ENCODE measurements around the gene DUSP18.
A peak's percentile ranks its signal among the peaks of the same experiment; 100 is the strongest.
"Not testable (repeated sequence)": the region's sequence is repeated elsewhere in the genome, so short reads cannot be mapped to it uniquely, and the experiment has no call there.

DUSP18 gene

DNA sequence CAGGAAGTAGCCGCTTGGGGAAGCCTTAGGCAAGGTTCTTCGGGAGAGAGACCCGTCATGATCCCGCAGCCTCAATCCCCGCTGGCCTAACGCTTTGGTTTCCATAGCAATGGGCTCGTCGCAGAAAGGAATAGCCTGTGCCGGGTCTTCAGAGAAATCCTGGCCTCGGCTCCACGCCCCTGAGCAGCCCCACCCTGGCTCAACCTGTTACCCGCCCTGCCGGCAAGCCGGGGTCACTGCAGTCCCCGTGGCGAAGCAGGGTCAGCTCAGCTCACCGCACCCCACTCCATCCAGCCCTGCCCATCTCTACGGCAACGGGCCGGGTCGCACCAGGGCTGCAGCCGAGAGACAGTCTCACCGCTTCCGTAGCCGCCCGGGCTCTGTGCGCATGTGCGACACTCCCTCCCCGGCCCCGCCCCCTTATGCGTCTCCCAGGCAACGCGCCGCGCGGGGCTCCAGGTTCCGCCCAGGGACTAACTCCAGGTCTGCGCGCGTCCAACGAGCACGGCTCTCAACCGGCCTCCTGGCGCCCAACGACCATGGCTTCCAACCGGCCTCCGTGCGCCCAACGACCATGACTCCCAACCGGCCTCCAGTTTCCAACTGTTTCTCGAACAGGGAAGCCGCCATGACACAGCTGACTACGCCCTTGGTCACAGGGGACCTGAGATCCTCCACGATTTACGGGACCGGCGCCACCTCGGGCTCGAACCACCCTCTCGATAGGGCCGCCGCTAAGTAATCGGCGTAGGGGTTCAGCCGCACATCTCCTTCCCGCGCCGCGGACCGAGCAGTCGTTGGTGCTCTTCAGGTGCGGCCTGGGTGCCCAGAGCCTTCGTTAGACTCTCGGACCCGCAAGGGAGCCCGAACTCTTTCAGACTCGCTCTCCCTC is at the start of gene DUSP18:
DUSP18 (minus strand) TSS at position 382 of the 892 bp plus-strand sequence. CDS start 3,872 bp downstream, outside the sequence.
- DNase-seq (ENCODE audit: low spot score) = peak; percentile 93

DNA sequence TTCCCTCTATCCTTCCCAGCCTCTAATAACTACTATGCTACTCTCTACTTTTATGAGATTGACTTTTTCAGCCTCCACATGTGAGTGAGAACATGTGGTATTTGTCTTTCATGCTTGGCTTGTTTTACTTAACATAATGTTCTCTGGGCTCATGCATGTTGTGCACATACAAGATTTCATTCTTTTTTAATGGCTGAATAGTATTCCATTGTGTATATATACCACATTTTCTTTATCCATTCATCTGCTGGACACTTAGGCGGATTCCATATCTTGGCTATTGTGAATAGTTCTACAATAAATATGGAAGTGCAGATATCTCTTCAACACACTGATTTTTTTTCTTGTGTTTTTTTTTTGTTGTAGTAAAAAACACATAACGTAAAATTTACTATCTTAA is 46.4 kb upstream of the DUSP18 start:
- DNase-seq (ENCODE audit: low spot score) = no peak

DNA sequence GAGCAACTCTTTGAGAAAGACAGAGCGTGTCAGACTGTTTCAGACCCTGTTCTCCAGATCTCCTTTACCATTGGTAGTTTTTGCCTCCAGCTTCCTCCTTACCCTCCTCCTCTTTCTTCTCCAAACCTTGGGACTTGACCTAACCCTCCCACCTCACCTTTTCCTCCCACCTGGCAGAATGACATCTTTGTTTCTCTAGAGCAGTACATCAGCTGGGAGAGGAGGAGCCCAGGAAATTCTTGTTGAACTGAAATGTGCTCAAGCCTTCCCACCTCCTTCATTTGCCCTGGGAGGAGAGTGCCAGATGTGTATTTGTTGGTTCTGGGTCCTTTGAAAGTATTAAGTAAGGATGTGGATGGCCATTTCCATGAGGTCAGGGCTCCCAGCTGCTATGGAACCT is 44.4 kb upstream of the DUSP18 start:
- DNase-seq (ENCODE audit: low spot score) = no peak

DNA sequence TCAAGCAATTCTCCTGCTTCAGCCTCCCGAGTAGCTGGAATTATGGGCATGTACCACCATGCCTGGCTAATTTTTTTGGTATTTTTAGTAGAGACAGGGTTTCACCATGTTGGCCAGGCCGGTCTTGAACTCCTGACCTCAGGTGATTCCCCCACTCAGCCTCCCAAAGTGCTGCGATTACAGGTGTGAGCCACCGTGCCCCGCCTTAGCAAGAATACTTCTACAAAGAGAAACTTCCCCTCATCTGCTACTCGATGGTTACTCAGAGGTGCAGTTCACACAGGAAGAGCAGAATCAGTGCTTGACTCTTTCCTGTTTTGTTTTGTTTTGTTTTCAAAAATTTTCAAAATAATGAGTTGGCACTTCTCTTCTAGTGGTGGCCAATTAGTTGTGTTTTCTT is 42.3 kb upstream of the DUSP18 start:
- not testable (repeated sequence) for DNase-seq (ENCODE audit: low spot score)

DNA sequence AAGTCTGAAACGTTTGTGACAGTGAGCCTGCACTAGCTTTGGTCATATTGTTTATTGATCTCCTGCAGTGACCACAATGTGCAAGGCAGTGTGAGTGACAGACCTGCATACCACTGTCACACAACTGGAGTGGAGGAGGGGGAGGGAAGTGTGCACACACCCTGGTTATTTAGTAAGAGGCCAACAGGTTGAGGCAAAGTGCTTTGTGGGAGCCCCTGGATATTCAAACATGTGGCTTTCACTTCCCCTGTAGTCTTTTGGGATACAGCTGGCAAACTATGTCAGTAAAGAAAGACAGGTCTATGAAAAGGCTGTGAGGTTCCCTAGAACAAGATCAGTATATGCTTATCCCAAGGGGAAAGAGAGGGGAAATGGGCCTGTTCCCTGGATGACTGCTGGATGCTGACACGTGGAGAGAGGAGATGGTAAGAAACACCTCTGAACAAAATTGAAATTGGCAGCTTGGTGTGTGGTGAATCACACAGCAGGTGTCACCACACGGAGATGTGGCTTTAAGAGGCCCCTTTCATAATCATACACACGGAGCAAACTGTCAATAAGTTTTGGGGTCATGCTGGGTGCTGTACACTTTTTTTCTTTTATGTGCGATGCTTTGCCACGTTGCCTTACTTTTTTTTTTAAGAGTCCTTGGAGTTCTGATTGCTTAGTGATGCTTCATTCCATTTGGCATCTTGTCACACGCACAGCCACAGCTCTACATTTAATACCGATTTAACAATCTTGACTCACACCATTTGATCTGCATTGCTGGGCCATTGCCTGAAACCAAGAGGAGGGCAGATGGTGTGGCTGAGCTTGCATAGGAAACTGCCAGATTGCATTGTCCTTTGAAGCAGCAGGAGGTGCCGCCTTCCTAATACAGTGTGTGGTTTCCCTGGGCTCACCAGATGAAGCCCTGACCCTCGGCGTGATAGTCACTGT is 38.3 kb upstream of the DUSP18 start:
- DNase-seq (ENCODE audit: low spot score) = peak; percentile 41

DNA sequence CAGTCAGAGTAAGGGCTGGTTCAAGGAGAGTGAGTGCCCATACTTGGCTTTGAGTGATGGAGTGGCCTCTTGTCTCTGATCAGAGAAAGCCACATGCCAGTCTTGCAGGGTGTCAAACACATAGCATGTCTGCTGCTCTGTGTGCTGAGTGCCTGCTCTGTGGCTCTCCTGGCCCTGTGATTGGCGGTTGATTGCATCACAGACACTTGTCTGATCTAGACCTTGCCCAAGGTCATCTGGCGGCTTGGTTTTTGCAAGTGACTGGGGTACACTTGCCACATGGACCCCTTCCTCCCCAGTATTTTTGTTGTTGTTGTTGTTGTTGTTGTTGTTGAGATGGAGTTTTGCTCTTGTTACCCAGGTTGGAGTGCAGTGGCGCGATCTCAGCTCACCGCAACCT is 37.3 kb upstream of the DUSP18 start:
- no peak for DNase-seq (ENCODE audit: low spot score)

DNA sequence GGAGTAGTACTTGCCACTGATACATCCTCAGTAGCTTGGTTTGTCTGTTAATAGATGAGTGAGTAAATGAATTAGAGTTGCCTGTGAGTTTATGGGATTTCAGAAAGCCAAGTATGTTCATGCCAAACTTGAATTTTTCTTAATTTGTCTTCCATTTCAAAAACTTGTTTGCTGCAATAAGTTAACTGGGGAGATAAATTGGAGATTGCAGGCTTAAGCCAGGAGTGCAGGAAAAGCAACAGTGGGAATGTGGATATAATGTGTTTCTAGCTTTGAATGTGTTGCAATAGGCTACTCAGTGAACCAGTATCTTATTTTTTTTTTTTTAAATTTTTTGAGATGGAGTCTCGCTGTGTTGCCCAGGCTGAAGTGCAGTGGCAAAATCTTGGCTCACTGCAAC is 35.2 kb upstream of the DUSP18 start:
- no peak for DNase-seq (ENCODE audit: low spot score)

DNA sequence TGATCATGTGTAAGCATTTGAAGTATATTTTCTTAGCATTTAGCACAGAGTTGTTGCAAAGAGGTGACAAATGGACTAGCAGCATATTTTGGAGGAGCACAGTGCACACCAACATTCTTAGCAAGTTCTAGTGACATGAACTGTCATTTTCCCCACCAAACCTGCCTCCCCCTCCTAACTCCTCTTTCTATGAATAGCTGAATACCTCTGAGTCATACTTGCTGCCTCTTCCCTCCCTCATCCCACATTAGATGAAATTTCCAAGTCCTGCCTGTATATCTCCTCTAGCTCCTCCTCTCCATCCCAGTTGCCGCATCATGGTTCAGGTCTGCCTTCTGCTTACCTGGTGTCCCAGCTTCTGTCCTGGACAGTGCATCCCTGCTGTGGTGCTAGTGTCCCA is 34.2 kb upstream of the DUSP18 start:
- no peak for DNase-seq (ENCODE audit: low spot score)

DNA sequence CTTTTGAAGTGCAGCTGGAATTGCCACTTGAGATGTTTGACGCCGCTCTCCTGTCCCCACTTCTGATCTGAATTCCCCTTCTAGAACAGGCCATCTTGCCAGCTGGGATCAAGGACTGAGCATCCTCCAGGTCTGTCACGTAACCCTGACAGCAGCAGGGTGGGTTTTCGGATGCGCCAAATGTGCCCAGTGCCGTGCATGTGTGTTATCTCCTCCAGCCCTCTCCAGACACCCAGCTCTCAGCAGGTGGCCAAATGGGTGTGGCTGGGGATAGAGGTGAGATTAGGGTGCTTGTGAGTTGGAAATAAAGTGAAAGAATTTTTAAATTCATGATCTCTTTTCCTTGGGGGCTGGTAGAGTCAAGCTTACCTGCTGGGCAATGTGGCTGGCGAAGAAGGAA is 30.3 kb upstream of the DUSP18 start:
- no peak for DNase-seq (ENCODE audit: low spot score)

DNA sequence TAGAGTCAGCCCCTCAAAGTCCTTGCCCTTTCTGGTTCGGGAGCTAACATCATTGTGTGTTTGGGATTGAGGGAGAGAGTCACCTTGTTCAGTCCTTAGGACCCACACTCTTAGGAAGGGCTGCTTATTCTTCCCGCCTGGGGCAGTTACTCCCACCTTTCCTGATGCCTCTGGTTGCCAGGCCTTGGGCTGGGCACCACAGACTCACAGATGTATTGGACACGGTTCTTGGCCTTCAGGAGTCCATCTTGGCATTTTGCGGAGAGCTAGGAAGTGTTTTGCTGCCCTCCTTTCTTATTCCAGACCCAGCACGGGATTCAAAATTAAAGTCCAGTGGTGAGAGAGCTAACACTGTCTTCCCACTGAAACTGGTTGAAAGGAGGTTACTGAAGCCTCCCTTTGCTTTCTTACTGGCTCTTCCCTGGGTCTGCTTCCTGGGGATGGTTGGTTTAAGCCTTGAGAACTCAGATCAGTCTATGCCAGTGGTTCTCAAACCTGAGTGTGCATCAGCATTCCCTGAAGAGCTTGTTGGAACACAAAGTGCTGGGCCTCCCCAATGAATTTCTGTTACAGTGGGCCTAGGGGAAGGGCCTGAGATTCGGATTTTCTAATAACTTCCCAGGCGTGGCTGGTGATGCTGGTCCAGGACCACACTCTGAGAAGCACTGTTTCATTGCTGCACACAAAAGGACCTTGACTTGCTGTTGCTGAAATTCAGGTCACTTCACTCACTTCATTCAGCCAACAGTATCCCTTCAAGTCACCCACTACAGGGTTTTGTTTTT is 28.4 kb upstream of the DUSP18 start:
- DNase-seq (ENCODE audit: low spot score) = no peak

DNA sequence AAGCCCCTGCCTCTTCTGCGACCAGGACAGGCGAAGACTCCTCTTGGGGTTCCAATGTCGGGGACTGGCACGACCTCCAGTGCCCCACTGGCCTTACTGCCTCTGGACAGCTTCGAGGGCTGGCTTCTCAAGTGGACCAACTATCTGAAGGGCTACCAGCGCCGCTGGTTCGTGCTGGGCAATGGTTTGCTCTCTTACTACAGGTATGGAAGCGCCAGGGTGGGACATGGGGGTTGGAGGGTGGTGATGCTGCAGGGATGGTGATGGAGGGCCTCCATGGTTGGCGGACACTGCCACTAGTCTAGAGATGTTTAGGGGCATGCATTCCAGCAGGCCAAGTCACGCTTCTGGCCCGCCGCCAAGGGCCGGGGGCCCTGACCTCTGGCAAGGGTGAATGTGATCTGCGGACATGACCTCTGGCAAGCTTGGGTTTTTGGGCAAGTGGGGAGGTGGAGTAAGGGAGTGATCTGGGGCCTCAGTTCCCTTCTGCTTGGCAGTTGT is 27.7 kb upstream of the DUSP18 start:
- DNase-seq (ENCODE audit: low spot score) = no peak

DNA sequence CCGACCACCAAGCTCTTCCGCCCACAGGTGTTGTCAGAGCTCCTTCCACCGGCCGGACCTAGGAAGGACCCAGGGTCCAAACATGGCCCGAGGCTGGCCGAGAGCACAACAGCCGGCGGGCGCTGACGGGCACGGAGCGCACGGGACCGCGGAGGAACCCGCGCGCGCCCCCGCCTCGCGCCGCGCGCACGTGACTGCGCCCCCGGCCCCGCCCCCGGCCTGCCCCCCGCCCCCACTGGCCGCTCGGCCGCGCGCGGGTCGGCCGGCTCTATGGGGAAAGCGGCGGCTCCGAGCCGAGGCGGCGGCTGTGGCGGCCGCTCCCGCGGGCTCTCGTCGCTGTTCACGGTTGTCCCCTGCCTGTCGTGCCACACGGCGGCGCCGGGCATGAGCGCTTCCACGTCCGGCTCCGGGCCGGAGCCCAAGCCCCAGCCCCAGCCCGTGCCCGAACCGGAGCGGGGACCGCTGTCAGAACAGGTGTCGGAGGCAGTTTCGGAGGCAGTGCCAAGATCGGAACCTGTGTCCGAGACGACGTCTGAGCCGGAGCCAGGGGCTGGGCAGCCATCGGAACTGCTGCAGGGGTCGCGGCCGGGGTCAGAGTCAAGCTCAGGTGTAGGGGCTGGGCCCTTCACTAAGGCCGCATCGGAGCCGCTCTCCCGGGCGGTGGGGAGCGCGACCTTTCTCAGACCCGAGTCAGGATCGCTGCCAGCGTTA is 27.1 kb upstream of the DUSP18 start, which contains the start of gene OSBP2:
OSBP2 (plus strand) TSS at position 235 of the 711 bp plus-strand sequence; CDS start at position 271, 36 bp downstream.
- DNase-seq (ENCODE audit: low spot score) = peak; percentile 47

DNA sequence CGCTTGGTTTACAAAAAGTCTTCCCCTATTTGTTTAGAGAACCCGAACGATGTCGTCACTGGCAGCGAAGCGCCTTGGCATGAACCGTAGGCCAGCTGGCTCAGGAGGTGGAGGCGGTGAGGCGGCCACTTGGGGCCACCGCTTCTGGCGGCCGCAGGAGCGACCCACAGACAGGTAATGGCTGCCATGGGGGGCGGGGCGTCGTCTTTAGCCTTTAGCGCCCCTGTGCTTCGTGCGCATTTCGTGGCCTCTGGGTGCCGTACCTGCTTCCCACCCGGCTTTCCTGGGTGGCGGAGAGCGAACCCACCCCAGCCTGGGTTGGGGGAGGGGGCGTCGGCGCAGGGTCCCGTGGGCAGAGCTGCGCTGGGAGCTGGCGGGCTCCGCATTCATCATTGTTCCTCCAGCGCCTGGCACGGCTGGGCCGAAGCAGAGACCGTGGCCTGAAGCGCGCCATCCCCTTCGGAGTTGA is 26.5 kb upstream of the DUSP18 start:
- DNase-seq (ENCODE audit: low spot score) = peak; percentile 80

DNA sequence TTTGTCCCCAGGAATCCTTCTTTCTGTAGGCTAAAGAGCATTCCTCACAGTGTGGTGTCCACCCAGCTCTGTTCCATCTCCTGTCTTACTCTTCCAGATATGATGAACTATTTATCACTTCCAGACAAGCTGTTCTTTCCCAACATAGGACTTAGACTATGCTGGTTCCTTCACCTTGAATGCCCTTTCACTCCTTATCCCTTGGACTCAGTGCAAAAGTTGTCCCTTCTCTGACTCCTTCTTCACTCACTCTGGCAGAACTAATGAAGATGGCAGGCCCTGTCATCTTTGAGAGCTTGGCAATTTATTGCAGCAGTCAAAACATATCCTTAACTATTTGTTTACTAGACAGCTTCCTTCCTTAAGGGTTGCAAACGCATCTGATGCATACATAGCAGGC is 23.5 kb upstream of the DUSP18 start:
- DNase-seq (ENCODE audit: low spot score) = no peak

DNA sequence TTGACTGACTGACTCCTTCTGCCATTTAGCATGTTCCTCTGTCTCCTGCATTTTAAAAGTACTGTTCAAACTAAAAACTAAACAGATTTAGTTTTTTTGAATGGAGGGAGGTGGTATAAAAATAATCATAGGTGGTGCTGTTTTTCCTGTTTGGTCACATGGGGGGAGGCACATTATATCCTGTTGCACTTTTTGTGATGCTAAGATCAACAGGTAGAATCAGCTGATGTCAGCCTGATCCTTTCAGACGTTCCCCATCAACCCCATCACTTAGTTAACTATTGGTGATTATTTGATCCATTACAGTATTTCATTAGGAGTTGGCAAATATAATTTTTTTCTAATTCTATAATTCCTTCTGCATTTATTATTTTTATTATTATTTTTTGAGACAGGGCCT is 21.9 kb upstream of the DUSP18 start:
- no peak for DNase-seq (ENCODE audit: low spot score)

DNA sequence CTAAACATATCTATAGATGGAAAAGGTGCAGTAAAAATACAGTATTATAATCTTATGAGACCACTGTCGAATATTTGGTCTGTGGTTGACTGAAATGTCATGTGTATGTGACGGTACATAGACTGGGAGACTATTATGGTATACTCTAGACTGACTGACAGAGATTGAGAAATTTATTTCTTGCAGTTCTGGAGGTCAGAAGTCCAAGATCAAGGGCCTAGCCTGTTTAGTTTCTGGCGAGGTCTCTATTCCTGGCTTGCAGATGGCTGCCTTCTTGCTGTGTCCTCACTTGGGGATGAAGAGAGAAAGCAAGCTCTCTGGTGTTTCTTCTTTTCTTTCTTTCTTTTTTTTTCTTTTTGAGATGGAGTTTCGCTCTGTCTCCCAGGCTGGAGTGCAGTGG is 19.7 kb upstream of the DUSP18 start:
- no peak for DNase-seq (ENCODE audit: low spot score)

DNA sequence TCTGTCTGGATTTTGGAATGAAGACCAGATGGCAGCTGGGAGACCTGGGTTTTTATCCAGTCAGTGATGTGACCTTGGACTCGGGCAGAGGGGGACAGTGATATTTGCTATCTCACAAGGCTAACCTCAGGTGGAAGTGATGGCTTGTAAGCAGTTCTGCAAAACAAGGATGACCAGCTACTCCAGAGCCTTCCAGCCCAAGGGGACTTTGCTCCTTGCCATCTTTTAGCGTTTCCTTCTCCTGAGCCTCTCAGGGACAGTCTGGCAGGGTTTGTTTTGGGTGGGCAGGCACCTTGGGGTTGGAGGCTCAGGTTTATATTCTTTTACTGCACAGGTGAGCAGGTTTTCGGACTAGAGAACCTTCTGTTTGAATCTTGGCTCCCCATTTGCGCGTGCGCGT is 17.5 kb upstream of the DUSP18 start:
- no peak for DNase-seq (ENCODE audit: low spot score)

DNA sequence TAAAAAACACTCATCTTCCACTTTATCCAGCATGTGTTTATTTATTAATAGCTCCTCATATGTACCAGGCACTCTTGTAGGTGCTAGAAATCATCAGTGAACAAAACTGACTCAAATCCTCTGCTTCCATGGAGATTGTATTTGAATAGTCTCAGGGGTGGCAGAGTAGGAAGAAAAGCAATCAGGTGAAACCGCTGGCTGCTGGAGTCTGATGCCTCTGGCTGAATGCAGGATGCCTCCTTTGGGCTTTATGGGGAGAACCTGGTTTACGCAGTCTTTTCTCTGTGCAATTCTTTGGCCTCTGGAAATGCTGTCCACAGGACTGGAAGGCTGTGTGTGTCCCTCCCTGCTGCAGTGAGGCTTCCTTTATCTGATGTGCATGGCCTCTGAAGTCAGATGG is 14.2 kb upstream of the DUSP18 start:
- no peak for DNase-seq (ENCODE audit: low spot score)

DNA sequence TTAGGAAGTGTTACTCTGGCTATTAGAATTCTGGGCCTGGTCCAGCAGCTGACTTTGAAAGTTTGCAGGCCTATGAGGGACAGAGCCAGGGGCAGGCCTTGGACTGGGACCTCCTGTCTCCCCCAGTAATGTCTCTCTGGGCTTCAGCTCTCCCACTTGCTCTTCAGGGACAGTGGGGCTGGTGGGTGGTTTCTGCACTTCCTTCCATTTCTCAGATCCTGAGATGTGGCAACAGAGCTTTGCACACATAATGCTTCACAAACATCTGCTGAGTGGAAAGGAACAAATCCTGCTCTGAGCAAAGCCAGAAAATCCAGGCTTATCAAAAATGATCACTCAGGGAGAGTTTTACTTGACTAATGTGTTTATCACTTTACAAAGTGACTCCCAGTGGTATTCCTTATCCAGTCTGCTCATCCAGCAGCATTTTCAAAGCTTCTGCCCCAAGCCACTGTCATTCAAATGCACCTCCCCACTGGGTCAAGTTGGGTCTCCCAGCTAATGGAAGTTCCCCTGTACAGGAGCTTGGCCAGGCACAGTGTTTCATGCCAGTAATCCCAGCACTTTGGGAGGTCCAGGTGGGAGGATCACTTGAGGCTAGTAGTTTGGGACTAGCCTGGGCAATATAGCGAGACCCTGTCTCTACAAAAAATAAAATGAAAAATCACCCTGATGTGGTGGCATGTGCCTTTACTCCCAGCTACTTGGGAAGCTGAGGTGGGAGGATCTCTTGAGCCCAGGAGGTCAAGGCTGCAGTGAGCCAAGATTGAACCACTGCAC is 13.5 kb upstream of the DUSP18 start:
- DNase-seq (ENCODE audit: low spot score) = no peak

All from LoVo (cell line).